ENCODE measurements around the gene UMPS.

DNA sequence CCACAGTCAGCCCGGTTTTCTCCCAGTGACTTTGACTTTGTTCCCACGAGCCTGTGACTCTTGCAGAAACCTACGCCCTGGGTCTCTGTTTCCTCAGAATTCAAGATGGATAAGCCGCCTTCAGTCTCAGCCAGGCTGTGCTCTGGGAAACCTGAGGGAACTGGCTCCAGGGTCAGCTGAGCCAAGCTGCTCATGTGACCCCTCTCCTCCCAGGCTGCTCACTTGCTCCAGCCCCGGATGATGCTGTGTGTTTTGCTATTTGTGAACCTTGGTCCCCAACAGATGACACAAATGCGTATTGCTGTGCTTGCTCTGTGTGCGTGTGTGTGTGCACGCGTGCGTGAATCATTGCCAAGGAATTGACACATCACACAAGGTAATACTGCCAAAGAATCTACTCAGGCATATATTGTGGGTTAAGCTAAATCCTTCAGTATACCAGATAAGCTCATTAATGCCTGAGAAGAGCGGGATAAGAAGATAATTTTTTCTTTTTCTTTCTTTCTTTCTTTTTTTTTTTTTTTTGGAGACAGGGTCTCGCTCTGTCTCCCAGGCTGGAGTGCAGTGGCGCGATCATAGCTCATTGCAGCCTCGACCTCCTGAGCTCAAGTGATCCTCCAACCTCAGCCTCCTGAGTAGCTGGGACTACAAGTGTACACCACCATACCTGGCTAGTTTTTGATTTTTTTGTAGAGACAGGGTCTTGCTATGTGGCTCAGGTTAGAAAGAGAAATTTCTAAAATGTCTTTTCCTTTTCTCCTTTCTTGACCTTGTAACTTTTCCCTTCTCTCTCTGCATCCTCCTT, 29.2 kb upstream of the UMPS start:
- TF ChIP-seq, protein P1, sequence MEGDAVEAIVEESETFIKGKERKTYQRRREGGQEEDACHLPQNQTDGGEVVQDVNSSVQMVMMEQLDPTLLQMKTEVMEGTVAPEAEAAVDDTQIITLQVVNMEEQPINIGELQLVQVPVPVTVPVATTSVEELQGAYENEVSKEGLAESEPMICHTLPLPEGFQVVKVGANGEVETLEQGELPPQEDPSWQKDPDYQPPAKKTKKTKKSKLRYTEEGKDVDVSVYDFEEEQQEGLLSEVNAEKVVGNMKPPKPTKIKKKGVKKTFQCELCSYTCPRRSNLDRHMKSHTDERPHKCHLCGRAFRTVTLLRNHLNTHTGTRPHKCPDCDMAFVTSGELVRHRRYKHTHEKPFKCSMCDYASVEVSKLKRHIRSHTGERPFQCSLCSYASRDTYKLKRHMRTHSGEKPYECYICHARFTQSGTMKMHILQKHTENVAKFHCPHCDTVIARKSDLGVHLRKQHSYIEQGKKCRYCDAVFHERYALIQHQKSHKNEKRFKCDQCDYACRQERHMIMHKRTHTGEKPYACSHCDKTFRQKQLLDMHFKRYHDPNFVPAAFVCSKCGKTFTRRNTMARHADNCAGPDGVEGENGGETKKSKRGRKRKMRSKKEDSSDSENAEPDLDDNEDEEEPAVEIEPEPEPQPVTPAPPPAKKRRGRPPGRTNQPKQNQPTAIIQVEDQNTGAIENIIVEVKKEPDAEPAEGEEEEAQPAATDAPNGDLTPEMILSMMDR (IDR thresholded peaks at IDR 0.05): no peak
- TF ChIP-seq EZH2 (IDR thresholded peaks at IDR 0.05; ENCODE audit: borderline replicate concordance, insufficient read depth, low read depth, low read length, poor library complexity, severe bottlenecking): no peak
